HCEC 1CT (cell line): ENCODE measurements around the gene STON2.
"Not testable (repeated sequence)": the region's sequence is repeated elsewhere in the genome, so short reads cannot be mapped to it uniquely, and the experiment has no call there.

ENCODE experiments used
- DNase-seq: peaks from one replicate; pipeline ENCODE4 v3.0.0-alpha.2; 2017

STON2 gene, protein sequence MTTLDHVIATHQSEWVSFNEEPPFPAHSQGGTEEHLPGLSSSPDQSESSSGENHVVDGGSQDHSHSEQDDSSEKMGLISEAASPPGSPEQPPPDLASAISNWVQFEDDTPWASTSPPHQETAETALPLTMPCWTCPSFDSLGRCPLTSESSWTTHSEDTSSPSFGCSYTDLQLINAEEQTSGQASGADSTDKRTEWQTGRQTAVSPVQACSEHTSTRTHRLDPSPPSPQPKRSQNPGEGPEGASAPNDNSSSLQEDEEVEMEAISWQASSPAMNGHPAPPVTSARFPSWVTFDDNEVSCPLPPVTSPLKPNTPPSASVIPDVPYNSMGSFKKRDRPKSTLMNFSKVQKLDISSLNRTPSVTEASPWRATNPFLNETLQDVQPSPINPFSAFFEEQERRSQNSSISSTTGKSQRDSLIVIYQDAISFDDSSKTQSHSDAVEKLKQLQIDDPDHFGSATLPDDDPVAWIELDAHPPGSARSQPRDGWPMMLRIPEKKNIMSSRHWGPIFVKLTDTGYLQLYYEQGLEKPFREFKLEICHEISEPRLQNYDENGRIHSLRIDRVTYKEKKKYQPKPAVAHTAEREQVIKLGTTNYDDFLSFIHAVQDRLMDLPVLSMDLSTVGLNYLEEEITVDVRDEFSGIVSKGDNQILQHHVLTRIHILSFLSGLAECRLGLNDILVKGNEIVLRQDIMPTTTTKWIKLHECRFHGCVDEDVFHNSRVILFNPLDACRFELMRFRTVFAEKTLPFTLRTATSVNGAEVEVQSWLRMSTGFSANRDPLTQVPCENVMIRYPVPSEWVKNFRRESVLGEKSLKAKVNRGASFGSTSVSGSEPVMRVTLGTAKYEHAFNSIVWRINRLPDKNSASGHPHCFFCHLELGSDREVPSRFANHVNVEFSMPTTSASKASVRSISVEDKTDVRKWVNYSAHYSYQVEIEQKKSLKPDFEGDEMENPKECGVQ

DNA sequence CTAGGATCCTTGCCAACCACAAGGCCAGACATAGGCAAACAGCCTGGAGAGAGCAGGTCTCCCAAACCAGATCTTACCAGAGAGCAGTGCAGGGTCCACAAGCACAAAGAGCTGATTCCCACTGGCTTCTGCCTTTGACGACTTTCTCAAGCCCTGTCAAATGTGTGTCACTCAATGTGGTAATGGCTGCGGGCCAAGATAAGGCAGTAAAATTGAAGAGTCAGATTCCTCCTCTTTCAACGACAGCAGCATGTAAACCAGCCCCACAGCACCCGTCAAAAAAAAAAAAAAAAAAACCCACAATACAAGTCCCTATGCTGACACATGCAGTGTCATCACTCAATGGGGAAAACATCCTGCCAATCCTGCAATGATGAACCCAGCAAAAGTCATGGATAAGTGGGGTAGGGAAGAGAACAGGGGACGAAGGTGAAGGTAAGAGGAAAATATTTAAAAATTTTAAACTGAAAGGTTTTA, at the start of gene STON2:
Gene STON2 (minus strand): TSS at position 123 of the 477 bp plus-strand sequence. CDS start 1,942 bp downstream, outside the sequence.
- peak; percentile 68 for DNase-seq

DNA sequence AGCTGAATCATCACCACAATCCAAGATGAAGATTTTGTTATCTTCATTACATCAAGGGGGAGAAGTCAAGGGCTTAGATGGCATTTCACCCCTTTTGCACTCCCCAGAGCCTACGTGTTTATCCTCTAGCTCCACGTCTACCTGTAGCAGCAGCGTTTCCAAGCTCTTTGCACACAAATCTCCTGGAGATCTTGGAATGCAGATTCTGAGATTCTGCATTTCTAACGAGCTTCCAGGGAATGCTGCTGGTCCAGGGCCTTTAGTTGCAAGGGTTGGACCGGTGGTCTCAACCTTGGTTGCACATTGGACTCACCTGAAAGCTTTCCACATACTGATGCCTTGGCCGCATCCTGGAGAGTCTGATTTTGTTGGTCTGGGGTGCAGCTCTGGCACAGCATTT, 49.5 kb upstream of the STON2 start:
- DNase-seq, result no peak

DNA sequence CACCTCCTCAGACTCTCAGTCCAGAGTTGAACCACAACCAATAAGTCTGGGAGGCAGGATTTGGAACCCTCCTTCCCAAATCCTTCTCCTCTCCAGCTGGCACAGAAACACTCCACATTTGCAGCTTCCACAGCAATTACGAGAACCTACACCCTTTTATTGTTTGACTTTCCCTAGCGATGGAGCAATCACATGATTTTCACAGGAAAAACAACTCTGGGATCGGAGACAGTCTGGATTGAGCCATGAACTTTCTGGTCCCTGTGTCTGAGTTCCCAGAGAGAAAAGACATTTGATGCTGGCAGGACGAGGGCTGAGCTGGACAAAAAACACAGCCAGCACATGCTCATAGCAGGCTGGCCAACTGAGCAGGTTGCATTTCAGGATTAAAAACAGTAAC, 49.0 kb upstream of the STON2 start:
- DNase-seq, result no peak

DNA sequence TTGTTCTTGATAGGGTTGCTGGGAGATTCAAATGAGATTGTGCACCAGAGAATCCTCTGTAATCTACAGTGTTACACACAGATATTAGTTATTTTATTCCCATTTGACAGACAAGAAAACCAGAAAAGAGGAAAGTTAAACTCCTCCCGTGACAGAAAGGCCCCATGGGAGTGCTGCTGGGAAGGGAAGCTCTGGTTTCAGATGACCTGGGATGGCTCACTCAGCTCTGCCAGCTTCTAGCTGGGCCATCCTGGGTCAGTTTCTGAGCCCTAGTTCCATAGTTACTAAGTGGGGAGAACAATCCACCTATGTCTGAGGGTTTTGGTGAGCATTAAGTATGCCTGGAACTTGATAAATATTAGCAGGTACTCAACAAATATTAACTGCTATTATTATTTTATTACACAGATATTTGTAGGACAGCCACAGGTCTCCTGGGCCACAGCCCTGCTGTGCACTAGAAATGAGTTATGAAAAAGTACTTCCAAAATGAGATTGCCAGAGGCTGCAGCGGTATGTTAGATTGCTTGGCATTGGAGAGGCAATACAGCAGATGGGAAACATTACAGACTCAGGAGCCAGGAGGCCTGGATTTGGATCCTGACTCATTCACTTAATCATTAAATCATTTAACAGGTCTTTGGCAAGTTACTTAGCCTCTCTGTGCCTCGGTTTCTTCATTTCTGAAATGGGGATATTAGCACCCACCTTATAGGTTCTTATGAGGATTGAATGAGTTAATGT, 47.1 kb upstream of the STON2 start:
- DNase-seq, result no peak

DNA sequence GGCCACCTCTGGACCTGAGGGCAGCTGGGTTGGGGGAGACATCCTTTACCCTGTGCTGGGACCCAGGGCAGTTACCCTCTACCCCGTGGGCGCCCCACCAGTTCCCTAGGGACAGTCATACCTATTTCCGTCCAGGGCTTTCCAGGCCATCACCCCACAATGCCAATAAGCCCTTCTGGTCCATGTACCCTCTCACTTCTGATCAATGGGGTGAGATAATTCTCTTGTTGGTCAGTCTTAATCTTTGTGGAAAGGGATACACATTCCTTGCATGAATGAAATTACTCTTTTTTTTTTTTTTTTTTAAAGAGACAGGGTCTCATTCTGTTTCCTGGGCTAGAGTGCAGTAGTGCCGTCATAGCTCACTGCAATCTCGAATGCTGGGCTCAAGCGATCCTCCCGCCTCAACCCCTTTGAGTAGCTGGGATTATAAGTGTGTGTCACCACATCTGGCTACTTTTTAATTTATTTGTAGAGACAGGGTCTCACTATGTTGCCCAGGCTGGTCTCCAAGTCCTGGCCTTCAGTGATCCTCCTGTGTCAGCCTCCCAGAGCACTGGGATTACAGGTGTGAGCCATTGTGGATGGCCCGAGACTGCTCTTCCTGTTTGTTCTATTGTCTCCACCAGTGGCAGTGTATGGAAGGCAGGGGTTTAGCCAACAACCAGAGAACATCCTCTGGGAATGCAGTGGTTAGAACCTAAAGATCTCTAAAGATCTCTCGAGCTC, 46.3 kb upstream of the STON2 start:
- DNase-seq, result no peak

DNA sequence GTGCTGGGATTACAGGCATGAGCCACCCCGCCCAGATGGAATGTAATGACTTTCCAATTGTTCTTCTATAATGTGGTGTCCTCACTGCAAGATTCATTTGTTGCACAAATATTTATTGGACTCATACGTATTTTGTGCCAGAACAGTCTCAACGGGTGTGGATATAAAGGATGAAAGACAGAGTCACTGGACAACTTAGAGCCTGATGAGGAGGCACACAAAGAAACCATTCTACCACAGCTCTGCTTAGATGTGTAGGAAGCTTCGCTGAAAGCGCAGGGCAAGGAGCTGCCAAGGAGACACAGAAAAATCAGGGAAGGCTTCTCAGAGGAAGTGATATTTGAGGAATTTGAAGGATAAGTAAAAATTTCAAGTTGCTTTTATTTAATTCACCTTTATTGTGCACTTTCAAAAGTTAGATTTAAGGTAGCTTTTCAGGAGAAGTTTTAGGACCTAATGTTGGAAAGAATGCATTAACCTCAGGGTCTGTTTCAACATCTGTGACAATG, 41.6 kb upstream of the STON2 start:
- no peak for DNase-seq

DNA sequence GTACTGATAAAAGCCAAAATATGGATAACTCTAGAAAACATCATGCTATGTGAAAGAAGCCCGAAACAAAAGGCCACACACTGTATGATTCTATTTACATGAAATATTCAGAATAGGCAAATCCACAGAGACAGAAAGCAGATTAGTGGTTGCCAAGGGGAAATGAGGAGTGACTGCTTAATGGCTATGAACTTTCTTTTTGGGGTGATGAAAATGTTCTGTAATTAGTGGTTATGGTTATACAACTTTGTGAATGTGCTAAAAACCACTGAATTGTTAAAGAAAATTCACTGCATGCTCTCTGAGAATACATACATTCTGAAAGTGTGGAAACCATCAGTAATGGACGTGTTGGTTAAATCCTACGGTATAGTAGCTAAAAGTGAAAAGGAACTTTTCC, 39.9 kb upstream of the STON2 start:
- DNase-seq, result no peak

DNA sequence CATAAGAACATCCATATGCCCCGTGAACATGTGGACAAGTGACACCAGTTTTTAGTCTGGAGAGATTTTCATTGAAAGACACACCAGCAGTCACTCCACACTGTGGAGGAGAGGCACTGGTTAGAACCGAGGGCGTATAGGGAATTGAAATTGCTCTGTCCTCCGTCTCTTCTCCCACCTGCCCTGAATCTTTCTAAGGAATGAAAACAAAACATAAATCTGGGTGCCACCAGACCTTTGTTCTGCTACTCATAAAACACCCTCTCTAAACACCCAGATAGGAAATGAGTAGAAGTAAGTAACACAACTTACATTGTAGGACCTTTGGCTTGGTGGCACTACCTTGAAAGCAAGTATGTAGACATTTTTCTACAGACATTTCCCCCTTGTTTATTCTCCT, 37.1 kb upstream of the STON2 start:
- DNase-seq, result no peak

DNA sequence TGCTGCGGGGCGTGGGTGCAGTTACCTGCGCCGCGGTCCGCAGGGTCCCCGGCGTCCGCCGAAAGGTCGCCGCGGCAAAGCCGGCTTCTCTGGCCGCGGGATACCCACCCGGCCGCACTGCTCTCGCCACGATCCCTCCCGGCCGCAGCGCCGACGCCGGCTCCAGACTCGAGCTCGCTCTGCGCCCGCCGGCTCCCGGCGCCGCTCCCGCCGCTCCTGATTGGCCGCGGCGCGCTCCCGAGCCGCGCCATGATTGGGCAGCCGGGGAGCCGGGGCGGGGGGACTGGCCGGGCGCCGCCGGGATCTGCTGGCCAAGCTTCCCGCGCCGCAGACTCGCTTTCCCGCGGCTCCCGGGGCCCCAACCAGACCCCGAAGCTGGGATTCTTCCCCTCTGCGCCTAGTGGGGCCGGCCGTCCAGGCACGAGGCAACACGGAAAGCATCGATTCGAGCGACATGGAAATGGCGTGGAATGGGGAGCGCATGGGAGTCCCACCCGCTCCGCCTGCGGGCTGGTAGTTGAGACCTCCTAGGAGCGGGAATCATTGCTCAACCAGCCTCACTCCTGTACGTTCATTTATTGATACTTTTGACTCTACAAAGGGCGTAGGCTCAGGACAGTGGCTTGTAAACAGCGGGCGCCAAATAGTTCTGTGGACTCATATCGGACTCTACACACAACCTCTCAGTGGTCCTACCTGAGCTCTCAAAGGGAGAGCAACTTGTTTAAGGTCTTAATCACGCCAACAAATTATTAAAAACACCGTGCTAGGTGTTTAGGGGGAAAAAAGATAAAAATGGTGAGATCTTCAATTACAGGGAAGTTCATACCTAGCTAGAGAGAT, 36.4 kb upstream of the STON2 start:
- no peak for DNase-seq

DNA sequence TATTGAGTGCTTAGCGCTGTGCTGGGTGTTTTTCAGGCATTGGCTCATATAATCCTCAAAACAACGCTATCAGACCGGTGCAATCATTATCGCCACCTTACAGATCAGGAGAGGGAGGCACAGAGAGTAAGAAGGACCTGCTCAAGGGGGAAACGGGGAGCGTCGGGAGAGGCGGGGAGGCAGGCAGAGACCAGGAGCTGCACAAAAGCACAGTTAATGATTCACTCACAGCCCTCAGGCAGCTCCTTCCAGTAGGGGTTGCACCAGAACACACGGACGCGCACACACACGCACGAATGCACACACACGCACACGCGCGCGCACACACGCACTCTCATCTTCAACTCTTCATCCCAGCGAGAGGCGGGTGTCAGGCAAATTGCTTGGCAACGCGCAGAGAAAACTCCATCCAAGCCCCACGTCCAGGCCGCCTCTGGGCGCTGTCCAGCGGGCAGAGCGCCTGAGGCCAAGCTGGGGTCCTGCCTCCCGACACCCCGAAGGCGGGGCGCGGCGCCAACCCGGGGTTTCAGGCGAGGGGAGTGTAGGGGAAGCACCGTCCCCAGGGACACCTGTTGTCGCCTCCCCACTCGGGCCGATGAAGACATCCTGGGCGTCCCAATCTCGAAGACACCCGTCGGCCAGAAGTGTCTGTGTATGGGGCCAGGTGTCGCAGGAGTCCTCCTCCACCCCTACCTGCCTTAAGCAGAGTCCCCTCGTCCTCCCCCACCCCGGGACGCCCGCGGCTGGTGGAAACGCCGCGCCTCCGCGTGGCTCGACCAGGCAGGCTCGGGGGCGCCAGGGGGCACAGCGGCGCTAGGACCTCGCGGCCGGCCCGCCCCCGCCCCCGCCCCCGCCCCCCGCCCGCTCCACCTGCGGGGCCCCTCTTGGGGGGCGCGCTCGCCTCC, 35.5 kb upstream of the STON2 start:
- no peak for DNase-seq

DNA sequence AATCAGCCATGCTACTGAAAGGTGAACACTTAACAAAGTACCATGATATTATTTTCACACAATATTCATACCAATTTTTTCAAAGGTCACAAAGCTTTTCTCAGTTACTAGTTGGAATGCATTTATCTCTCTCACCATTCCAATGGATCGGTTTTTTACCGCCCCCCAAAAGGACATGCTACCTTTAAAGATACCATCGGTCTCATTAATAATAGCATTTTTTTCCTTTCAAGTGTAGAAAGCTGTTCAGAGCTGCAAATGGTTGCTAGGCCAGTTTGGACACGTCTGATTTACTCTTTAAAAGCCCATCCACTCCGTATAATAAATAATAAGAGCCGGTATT, 34.9 kb upstream of the STON2 start:
- no peak for DNase-seq

DNA sequence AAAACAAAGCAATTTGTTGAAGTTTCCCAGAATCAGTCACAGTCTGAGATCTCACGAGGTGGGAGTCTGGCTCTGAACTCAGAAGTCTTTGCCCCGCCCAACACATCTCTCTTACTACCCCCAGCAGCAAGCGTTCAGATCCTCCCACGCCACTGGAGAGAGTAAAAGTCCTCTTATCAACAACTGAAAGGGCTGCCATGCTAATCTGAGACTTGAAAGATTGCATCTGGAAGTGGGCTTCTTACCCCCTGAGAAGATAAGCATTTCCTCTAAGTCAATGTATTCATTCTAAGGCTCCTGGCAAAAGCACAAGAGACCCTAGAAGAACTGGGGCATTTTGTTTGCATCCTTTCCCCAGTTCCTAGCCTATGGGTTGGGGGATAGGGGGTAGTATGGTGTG, 34.1 kb upstream of the STON2 start:
- DNase-seq, result no peak

DNA sequence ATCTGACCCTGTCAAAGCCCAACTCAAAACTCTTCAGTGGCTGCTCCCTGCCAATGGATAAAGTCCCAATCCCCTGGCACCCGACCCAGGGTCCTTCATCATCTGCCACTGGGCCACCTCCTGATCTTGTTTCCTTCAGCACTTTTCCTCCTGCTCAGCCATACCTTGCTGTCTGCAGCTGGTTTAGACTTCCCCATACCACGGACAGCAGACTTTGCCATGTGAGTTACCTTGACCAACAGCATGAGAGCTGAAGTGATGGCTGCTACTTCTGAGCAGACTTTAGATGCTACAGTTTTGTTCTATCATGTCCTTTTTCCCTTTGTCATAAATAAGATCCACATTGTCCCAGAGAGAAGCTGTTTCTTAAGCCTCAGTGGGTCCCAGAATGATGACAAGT, 33.3 kb upstream of the STON2 start:
- DNase-seq, result no peak

DNA sequence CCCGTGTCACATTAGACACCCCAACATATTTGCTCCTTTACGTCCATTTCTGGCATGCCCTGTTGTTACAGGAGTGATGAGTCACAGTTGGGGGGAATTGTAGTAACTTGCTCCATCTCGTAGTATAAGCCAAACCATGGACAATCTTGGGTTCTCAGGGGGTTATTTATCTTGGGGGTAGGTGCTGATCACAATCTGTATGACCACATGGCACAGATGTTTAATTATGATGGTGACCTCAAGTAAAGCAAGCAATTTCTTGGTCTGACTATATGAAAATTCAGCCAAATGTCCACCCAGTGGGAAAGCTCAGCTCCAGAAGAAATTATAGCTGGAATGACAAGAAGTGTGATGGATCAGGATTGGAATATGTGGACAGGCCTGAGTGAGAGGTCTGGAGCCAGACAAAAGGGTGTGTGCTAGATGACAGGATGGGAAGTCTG, 32.1 kb upstream of the STON2 start:
- DNase-seq, result no peak

DNA sequence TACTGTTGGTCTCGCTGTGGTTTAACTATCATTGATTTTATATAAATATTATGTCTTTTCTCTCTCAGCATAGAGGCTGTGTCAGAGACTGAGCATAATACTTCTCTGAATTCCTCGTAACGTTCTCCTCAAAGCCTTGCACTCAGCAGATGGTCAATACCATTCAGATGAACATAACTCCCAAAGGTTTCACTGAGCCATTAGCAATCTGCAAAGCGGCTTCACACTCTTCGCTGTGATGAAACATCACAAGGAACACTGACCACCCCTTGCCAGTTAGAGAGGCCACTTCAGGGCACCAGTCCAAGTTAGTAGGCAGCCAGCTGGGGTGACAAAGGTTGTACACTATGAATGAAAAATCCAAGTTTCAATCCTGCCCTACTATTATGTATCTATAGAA, 30.1 kb upstream of the STON2 start:
- DNase-seq, result no peak

DNA sequence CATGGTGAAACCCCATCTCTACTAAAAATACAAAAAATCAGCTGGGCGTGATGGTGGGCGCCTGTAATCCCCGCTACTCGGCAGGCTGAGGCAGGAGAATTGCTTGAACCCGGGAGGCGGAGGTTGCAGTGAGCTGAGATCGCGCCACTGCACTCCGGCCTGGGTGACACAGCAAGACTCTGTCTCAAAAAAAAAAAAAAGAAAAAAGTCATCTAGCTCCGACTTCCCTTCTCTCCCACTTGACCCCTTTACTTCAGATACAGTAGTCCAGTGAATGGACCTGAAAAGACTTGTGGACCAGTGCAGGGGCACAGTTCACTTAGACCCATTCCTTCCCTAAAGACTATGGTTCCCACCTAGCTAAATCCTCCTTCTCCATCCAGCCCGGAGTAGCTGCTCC, 29.6 kb upstream of the STON2 start:
- not testable (repeated sequence) for DNase-seq

DNA sequence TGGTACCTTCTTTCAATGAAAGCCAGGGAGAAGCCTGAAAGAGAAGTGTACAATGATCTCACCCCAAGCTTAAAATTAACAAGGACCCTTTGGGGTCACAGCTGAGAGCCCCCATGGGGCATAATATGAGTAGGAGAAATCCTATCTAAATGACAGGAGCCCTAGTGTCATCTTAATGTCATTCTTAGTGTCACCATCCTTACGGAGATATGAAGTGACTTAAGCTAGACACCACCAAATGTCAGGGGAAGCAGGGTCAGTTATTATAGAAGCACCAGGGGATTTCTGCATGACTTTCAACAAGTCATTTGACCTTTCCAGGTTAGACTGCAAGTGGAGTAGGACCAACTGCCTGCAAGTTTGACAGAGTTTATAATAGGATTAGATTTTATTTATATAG, 28.9 kb upstream of the STON2 start:
- DNase-seq, result no peak

DNA sequence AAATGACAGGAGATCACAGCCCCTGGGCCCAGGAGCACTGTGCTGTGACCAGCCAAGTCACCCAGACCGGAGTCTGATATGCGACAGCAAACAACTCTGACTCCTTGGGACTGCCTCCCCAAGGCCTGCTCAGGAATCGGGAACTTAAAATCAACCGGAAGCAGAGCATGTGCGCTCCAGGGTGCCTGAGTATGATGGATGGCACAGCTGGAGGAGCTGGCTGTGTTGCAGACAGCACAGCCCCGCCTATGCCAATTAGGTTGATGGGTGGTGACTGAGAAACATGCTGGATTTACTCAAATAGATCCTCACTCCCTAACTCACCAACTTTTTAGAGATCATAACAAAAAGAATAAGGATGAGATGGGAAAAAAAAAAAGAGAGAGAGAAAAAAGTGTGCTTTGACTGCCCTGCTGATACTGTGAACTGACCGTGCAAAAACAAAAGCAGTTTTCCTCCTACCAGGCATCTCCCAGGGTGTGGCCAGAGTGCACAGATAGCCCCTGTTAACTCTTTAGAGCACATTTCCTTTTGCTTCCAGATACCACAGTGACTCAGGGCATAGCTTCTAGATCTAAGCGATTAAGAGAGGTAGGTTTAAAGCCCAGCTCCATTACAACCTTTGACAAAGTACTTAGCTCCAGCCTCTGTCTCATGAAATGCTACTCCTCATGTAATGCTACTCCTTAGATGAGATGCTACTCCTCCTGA, 27.4 kb upstream of the STON2 start:
- DNase-seq, result no peak

DNA sequence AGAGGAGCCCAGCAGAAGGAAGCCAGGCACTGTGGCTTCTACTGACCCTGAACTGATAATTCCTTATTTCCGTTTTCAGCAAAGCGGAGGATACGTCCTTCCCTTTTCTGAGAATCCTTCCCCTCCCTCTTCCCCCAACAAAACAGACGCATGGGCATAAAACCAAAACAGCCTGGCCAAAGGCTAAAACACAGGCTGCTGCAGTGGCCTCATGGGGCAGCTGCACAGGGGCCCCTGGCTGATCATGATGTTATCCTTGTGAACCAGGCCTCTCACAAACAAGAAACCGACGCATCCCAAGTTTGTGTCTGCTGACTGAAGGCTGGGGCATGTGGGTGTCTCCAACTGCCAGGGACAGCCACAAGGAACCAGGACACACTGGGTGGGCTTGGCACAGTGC, 23.4 kb upstream of the STON2 start:
- no peak for DNase-seq
